Prostate gland (tissue), 2 donors: ENCODE data around the gene CYTH4. TPM values are rescaled to one million over a fixed set of nuclear protein-coding genes. Genes with fewer than 3 reads are reported as not detected.

Experiments
- DNase-seq: peaks from one replicate; pipeline ENCODE4 v3.0.0-alpha.2; 2019; ENCODE audit warnings: low spot score
- H3K27ac ChIP-seq, 2 donors: fragments of 200-600 bp; sonication (generic); 2 replicates each; pipeline ENCODE4 v1.5.1; 2017 to 2019
- H3K27me3 ChIP-seq: fragments of 200-600 bp; sonication (generic); replicated peaks from 2 replicates; pipeline ENCODE4 v1.5.1; 2019; ENCODE audit not compliant: insufficient read depth
- H3K36me3 ChIP-seq, 2 donors: fragments of 200-600 bp; sonication (generic); 1 replicate in 1 of 2; 2 replicates in 1 of 2; pipeline versions ENCODE4 v1.5.1 to v1.8.1; 2017 to 2019
- H3K4me1 ChIP-seq: fragments of 200-600 bp; sonication (generic); replicated peaks from 2 replicates; pipeline ENCODE4 v1.5.1; 2019
- H3K4me3 ChIP-seq, 2 donors: fragments of 200-600 bp; sonication (generic); 2 replicates each; pipeline ENCODE4 v1.5.1; 2017 to 2019
- H3K9me3 ChIP-seq: fragments of 200-600 bp; sonication (generic); 2 replicates; pipeline ENCODE4 v1.5.1; 2017
- CTCF ChIP-seq, 4 experiments: fragments of 200-600 bp in 2 of 4; fragments of 450-650 bp in 2 of 4; sonication (generic) in 2 of 4; IDR thresholded peaks; 1 replicate in 3 of 4; 2 replicates in 1 of 4; pipeline ENCODE4 v1.5.1; 2016 to 2019; ENCODE audit warnings: antibody characterized with exemption in 4 of 4, mild to moderate bottlenecking in 2 of 4, moderate library complexity in 2 of 4
- POLR2A ChIP-seq: fragments of 450-650 bp; IDR thresholded peaks from one replicate; pipeline ENCODE4 v1.6.1; 2016; ENCODE audit warnings: antibody characterized with exemption, mild to moderate bottlenecking
- POLR2AphosphoS5 ChIP-seq: sonication (generic); formaldehyde crosslinking; IDR thresholded peaks from one replicate; pipeline ENCODE4 v1.6.1; 2017; ENCODE audit warnings: antibody characterized with exemption
- WGBS: methylation state at CpG from one replicate; pipeline ENCODE4 v1.1.5; 2018; 5-methylcytosine and 5-hydroxymethylcytosine counted together
- intact Hi-C: fragments of 100-400 bp; cut with DNase I; formaldehyde crosslinking; loops from one replicate; pipeline ENCODE4 v1.14.2; 2022
- total RNA-seq, 2 donors: library from RNA; depleted of rRNA; stranded (reverse); fragments of >200 nt; gene quantifications; one replicate each; pipeline ENCODE4 v1.1.0, GENCODE V29; 2016

The CYTH4 gene
- total RNA-seq, 2 donors from 2014 or later = 4.7 to 5.5 TPM

DNA sequence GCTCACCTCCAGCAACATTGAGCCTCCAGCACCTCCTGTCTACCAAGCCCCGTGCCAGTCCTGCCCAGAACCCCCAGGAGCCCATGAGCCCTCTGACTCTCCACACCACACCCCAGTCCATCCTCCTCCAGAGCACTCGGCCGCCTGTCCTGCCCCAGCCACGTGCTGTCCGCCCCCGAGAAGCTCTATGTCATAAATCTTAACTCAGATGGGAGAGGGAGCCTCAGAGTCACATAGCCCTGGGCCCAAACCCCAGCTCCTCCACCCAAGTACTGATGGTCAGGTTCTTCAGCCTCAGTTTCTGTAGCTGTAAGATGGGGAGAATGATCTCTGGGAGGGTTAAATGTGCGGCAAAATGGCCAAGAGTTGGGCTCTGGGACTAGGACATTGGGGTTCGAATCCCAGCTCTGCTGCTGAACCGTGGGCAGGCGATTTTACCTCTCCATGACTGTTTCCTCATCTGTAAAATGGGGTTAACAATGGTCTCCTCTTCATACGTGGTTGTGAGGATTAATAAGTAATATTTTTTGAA is 27.8 kb downstream of the CYTH4 start:
- 67% methylated on average over 11 of the region's 11 CpGs for WGBS
- intact Hi-C loops = no loop called here
- no peak for DNase-seq
- no peak overlapping the region for H3K4me3 ChIP-seq
- H3K36me3 ChIP-seq = no peaks in the 10 kb centered on the region
- H3K4me1 ChIP-seq = peaks cover 4% of the 10 kb centered on the region
- no peaks in the 10 kb centered on the region for H3K9me3 ChIP-seq
- no peaks in the 10 kb centered on the region for H3K27me3 ChIP-seq
- no peak overlapping the region for H3K27ac ChIP-seq
- TF ChIP-seq POLR2AphosphoS5 = no peak
- TF ChIP-seq CTCF (IDR thresholded peaks at IDR 0.05) = no peak
- no peak for TF ChIP-seq POLR2A

- Histone ChIP-seq H3K27me3 (no peaks in the 10 kb centered on the region), H3K9me3 (no peaks in the 10 kb centered on the region), H3K36me3 (no peaks in the 10 kb centered on the region), H3K4me3 (no peak overlapping the region), H3K27ac (no peak overlapping the region), H3K4me1 (peaks cover 4% of the 10 kb centered on the region)
- TF ChIP-seq POLR2AphosphoS5 (no peak), CTCF (IDR thresholded peaks at IDR 0.05) (no peak), POLR2A (no peak)
- intact Hi-C loops = no loop called here
- 86% methylated on average over 20 of the region's 25 CpGs for WGBS
- no peak for DNase-seq
Observed at GRCh38 chr22:37310815-37311595, 28.7 kb downstream of the CYTH4 start.

- DNase-seq = no peak
- Histone ChIP-seq H3K4me1 (peaks cover 4% of the 10 kb centered on the region), H3K4me3 (no peak overlapping the region), H3K9me3 (no peaks in the 10 kb centered on the region), H3K36me3 (no peaks in the 10 kb centered on the region), H3K27ac (no peak overlapping the region), H3K27me3 (no peaks in the 10 kb centered on the region)
- intact Hi-C loops = no loop called here
- 95% methylated on average over 19 of the region's 19 CpGs for WGBS
- TF ChIP-seq CTCF (IDR thresholded peaks at IDR 0.05) (no peak), POLR2AphosphoS5 (no peak), POLR2A (no peak)
Observed at GRCh38 chr22:37311761-37312312, 29.5 kb downstream of the CYTH4 start.

DNA sequence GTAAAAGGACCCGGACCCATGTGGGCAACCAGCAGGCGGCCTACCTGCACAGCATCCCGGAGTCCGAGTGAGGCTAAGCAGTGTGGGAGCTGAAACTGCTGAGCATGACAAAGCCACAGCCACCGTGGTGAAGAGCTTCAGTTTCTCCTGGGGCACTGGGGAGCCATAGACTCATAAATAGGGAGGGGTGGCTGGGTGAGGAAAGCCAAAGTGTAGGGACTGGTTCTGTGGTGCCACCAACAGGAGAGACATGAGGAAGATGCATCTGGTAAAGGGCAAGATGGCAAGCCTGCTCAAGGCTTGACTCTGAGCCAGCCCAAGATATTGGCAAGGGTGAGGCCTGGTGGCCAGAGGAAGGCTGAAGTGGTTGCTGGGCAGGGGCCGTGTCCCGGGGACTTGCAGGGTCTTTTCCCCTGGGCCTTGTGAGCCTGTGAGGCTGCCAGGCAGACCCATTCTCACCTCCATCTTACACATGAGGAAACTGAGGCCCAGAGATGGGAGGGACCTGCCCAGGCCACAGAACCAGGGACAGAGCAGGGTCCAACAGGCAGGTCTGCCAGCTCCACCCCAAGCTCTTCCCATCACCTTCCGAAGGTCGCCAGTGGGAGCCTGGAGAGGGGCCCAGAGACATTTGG is 30.4 kb downstream of the CYTH4 start:
- Histone ChIP-seq H3K9me3 (no peaks in the 10 kb centered on the region), H3K27me3 (no peaks in the 10 kb centered on the region), H3K36me3 (no peaks in the 10 kb centered on the region), H3K27ac (no peak overlapping the region), H3K4me1 (peaks cover 4% of the 10 kb centered on the region), H3K4me3 (no peak overlapping the region)
- intact Hi-C loops = no loop called here
- DNase-seq = no peak
- WGBS = 92% methylated on average over 7 of the region's 9 CpGs
- no peak for TF ChIP-seq POLR2AphosphoS5
- TF ChIP-seq CTCF (IDR thresholded peaks at IDR 0.05) = no peak
- no peak for TF ChIP-seq POLR2A
